Middle frontal gyrus (tissue), 1 donor: ENCODE results near the gene LDLRAD4.

Experiments used
- DNase-seq: peaks from one replicate; pipeline ENCODE4 v3.0.0-alpha.2; 2015; ENCODE audit warnings: low spot score; ENCODE audit errors: extremely low spot score

Gene LDLRAD4

GRCh38 chr18:13369756-13370510 lies 151.4 kb downstream of the LDLRAD4 start:
- DNase-seq, result no peak

DNA sequence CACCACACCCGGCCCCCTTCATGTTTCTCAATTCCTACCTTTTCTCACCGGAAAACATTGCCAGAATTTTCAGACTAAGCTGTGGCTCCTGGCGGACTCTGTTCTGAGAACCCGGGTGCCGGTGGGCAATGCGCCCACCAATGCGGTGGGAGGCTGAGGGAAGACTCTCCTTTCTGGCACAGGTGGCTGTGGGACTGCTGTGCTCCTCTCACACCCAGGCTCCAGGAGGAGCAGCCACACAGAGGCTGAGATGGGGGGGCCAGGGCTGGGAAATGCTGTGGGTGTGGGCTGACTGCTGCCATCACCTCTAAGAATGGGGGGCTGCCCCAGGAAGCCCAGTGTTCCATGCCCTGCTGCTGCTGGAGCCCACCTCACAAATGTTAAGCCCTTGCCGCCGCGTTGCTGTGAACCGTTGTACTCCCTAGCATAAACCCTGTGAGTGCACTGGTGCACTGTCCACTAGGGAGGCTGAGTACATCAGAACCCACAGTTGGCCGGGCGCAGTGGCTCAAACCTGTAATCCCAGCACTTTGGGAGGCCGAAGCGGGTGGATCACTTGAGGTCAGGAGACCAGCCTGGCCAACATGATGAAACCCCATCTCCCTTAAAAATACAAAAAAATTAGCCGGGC lies 152.6 kb downstream of the LDLRAD4 start:
- DNase-seq, result no peak

DNA sequence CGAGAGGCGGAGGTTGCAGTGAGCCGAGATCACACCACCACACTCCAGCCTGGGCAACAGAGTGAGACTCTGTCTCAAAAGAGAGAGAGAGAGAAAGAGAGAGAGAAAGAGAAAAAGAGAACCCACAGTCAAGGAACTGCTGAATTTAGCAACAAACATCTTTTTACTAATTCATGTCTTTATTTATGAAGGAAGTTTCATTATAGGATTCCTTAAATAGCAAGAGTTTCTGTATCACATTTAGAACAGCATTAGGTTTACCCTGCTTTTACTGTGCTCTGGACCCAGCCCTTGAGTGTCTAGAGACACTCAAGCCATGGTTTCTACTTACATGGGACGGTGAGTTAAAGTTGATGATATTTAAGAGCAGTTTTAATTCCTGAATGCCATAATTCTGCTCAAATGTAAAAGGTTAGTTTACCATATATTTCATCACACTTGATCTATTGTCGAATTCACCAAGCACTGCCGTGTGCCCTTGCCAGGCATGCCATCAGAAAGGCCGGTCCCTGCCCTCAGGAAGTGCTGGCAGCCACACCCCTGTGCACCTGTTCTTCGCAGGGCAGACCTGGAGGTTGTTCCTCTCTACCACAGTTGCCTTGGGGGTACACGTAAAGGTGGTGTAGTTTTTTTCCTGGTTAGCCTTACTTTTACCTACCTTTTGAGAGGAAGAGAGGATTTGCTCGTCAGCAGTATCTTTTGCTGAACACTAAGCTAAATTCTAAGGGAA lies 153.3 kb downstream of the LDLRAD4 start:
- DNase-seq, result no peak

- no peak for DNase-seq
Observed at GRCh38 chr18:13372531-13372951, 154.0 kb downstream of the LDLRAD4 start.

- DNase-seq, result no peak
Observed at GRCh38 chr18:13374096-13374467, 155.5 kb downstream of the LDLRAD4 start.

- peak; percentile 66 for DNase-seq
Observed at GRCh38 chr18:13374468-13375301, 156.1 kb downstream of the LDLRAD4 start.

DNA sequence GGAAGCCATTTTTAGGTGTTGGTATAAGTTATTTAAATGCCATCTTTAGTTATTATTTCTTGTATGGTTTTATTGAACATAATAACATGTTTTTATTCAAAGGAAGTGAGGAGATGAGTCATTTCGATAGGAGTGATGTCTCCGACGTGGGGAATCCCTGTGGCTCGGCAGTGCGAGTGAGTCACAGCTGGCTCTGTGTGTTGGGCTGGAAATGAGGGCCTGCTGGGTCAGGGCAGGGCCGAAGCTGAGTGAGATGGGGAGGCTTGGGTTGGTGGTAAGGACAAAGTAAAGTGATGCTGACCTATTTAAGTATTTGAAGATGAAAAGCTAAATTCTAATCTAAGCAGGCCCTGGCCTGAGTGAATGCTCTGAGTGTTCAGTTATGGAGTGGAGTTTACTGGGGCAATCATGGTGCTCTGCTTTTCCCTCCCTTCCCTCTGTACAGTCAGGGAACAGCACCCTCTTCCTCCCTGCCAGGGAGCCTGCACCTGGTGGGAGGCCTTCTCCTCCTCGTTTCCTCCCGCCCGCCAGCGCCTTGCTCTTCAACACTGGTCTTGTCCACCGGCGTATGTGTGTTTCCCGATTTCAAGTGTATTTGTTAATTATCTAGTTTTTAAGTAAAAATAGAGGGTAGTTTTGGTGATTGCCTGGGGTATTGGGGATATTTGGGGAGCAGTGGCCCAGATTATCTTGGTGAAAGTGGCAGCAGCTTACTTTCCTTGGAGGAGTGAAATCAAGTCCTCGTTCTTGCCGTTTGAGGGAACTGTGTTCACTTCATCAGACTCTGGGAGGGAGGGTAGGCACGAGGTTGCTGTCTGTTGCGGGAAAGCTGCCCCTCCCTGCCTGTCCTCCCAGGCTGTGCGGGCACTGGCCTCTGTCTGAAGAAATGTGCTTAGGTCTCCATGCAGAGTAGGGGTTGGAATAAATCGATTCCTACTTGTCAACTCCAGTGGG lies 157.0 kb downstream of the LDLRAD4 start:
- DNase-seq, result no peak

DNA sequence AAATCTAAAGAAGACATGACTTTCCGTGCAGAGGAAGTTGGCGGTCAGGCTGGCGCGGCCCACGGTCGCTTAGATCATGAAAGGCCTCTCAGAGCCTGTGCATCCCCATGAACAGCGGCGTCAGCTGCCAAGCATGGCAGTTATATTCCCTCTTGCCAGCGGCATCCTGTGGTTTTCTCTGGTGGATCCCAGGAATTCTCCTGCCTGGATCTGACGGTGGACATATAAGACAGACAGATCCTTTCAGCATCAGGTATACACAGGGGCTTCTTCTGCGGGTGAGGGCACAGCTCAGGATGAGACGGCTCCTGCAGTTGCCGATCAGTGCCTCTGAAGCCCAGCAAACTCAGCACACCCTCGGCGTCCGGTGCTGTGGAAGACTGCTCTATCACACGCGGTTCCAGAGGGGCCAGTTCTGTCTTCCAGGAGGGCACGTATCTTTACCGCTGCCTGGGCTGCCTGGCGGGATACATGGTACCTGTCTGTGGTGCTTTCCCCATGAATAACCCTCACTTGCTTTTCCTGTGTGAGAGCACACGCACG lies 157.8 kb downstream of the LDLRAD4 start:
- DNase-seq, result no peak

GRCh38 chr18:13376841-13377351 lies 158.3 kb downstream of the LDLRAD4 start:
- no peak for DNase-seq

- no peak for DNase-seq
Observed at GRCh38 chr18:13377496-13377895, 158.9 kb downstream of the LDLRAD4 start.

DNA sequence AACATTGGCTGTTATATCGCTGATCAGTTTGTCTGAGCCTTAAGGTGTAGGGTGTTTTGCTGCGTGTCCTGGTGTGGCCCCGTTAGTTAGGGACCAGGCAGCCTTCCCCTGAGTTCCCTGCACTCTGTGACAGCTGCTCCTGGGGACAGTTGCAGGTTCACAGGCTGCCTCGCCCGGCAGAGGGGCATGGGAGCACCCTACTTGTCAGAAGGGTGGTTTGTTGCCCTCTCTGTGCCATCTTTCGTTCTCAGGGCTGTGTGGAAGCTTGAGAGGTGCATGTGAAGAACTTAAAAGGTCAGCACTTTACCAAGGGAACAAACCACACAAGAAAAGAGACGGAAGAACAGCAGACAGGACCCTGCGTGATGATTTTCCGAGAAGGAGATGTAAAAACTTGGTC lies 159.6 kb downstream of the LDLRAD4 start:
- DNase-seq, result no peak

GRCh38 chr18:13379062-13379865 lies 160.7 kb downstream of the LDLRAD4 start:
- DNase-seq, result no peak

DNA sequence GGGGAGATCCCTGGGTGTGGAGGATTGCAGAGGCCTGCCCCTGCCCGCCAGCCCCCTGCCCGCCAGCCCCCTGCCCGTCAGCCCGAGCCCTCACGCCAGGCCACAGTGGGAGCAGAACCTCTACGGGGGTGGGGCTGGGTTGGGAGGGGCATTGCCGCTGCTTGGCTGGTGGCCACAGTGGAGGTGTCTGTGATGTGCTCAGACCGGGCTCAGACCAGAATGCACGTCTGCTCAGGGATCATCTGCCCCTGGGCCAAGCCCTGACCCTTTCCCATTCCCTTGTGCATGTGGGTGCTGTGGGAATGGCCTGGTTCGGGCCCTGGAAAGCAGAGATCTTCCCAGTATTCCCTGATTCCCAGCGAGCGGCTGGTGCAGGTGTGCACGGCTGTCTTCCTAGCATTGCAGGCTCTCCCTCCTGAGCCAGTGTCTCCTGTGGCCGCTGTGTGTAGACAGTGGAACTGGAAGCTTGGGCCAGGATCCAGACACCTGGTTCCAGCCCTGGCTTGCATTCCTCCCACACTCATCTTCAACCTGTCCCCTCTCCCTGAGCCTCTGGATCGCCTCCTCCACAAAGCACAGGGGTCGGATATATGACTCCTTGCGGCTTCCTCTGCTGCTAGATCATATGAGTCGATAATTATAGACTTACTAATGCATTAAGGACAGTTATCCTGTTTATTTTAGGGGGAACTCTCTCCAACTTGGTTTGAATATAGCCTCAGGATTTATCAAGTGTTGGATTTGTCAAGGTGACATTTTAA lies 161.6 kb downstream of the LDLRAD4 start:
- DNase-seq, result no peak

DNA sequence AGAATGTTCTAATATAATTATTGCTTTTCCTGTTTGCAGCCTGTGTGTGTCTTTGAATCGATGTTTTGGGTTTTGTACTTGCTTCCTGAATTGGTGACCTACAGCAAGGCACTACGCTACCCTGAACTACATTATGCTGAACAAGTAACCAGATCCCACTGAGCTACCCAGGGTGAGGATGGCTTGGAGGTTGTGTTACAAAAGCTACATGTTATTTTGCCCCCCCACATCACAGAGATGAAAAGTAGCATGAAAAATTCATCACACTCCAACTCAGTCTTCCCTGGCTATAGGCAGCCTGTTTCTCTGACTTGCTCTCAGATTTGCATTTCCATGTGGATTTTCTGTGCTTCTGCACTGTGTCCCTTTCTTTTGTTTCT lies 162.1 kb downstream of the LDLRAD4 start:
- no peak for DNase-seq

GRCh38 chr18:13381331-13381730 lies 162.8 kb downstream of the LDLRAD4 start:
- no peak for DNase-seq

- no peak for DNase-seq
Observed at GRCh38 chr18:13381944-13382365, 163.4 kb downstream of the LDLRAD4 start.

- no peak for DNase-seq
Observed at GRCh38 chr18:13382366-13382953, 163.9 kb downstream of the LDLRAD4 start.
